GM20431 (cell line): ENCODE measurements around the gene BCDIN3D.
"Not testable (repeated sequence)": the region's sequence is repeated elsewhere in the genome, so short reads cannot be mapped to it uniquely, and the experiment has no call there.

Experiments used
- in situ Hi-C: fragments of 300-500 bp; cut with MseI, MboI; formaldehyde crosslinking; loops from one replicate; pipeline ENCODE4 v1.15.0; 2020; ENCODE audit warnings: low sequenced_read_pairs; ENCODE audit not compliant: unreplicated experiment

The BCDIN3D gene, protein sequence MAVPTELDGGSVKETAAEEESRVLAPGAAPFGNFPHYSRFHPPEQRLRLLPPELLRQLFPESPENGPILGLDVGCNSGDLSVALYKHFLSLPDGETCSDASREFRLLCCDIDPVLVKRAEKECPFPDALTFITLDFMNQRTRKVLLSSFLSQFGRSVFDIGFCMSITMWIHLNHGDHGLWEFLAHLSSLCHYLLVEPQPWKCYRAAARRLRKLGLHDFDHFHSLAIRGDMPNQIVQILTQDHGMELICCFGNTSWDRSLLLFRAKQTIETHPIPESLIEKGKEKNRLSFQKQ

DNA sequence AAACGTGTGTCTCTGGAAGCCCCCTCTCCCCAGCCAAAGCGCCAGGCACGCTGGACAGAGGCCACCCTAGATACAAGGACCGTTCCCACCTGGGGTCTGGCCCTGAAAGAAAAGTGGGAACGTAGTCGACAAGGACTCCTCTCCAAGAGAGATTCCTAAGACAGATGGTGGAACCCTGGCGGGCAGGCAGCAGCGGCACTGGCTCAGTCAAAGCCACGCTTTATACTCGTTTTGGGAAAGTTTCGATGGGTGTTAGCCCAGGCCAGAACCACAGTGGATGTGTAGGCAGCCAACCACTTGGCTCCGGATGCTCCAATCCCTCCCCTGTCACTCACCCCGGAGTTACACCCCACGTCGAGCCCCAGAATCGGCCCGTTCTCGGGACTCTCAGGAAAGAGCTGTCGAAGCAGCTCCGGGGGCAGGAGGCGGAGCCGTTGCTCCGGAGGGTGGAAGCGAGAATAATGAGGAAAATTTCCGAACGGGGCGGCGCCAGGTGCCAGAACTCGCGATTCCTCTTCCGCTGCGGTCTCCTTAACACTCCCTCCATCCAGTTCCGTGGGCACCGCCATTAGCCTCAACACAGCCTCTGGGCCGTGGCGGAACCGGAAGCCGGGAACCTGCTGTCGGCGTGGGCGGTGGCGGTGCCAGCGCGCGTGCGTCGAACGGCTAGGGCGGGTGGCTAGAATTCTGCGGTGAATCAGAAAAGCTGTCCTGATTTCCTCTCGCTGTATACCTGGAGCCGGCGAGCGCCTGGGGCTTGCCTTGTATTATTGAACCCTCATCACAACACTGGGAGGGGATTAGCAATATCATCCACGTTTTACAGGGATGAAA is at the start of gene BCDIN3D:
TSS of gene BCDIN3D (minus strand) at position 588 of the 834 bp plus-strand sequence. CDS start at position 569, 19 bp downstream.
- in situ Hi-C loops = no loop called here

DNA sequence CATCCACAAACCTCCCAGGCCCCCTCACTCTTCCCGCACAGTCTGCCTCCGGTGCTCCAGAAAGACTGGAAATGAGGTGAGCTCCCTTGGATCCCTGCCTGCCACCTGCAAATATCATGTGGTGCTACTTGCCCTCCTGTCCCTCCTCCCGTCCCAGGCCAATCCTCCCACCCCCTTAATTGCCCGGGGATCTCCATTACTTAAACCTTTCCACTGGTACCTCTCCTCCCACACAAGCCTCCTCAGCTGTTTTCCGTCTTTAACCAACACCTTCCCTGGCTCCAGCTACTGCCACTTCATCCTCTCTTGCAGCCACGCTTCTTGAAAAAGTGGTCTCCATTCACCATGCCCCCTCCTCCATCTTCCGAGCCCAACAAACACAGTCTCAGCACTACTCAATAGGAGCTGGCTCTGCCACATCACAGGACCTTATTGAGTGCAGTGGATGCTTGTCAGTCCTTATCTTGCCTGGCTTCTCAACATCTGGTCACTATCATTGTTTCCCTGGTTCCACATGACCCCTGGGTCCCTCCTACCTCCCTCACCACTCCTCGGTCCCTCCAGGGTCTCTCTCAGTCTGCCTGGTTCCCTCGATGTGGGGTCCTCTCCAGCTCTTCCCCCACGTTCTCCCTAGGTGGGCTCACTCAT is 49.3 kb upstream of the BCDIN3D start:
- in situ Hi-C loops = no loop called here

DNA sequence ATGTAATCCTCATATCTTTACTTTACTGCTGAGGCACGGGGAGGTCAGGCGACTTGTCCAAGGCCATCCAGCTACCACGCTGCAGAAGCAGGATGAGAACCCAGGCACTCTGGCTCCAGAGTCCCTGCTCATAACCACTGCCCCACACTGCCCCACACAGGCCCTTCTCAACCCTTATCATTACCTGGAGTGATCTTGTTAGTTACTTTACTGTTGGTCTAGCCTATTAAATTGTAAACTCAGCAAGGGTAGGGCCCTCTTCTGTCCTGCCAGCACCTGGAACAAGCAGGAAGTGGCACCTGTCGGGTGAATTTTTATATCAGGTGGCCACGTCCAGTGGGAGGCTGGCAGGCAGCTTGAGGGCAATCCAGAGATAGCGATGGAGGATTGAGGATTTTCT is 48.6 kb upstream of the BCDIN3D start:
- in situ Hi-C loops = no loop called here

DNA sequence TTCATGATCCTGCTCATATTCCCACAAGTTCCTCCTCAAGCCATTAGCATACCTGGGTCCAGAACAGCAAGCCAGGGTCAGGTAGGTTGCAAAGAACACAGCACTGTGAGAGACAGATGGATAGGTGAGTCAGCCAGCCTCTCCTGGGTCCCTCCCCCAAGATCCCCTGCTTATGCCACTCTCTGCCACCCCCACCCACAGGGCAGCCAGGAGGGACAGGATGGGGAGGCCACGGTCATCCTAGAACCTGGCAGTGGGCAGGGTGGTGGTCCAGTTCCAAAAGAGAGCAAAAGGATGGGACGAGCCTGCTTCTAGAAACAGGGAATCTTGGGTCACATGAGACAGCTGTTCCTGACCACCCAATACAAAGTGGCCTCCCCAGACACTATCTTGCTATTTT is 48.1 kb upstream of the BCDIN3D start:
- in situ Hi-C loops = no loop called here

DNA sequence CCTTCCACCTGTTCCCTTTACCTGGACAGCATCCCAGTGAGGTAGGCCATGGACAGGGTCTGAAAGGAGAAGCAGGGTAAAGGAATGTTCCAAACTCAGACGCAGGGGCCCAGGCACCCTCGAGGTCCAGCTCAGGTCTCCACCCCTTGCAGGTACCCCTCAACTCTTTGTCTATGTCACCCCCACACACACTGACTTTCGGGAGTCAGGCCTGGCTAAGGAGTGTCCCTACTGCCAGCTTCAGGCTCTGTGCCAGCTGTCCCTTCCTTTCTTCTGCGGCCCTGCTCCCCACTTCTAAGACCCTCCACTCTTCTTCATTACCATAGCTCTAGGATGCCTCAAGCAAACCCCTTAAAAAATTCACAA is 47.2 kb upstream of the BCDIN3D start:
- in situ Hi-C loops = no loop called here

DNA sequence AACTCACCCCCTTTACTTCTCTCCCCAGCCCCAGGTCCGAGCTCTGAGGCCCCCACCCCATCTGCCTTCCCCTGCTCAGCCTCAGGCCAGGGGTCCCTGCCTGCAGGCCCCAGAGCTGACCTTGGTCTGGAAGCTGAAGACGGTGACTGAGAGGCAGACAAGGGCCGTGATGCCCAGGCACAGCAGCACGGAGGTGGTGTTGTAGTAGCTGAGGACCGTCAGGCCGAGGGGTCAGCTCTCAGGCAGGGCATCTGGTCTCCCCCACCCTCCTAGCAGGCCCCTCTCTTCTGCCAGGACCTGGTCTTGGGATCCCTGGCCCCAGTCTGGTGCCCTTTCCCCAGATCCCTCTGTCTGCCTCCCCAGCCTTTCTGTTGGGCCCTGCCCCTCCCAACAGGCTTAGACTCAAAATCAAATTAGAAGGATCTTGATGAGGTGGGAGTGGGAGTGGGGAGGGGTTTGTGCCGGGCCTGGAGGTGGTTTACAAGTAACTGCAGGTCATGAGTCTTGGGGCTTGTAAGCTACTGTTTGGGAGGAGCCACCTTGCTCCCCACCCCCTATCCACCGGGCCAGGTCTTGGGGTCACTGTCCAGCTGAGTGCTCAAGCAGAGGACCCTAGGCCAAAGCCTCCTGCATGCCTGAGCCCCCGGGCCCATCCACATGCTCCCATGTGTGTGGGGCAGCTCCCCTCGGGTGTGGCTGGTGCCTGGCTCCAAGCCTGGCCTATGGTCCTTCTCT is 46.6 kb upstream of the BCDIN3D start:
- in situ Hi-C loops = no loop called here

DNA sequence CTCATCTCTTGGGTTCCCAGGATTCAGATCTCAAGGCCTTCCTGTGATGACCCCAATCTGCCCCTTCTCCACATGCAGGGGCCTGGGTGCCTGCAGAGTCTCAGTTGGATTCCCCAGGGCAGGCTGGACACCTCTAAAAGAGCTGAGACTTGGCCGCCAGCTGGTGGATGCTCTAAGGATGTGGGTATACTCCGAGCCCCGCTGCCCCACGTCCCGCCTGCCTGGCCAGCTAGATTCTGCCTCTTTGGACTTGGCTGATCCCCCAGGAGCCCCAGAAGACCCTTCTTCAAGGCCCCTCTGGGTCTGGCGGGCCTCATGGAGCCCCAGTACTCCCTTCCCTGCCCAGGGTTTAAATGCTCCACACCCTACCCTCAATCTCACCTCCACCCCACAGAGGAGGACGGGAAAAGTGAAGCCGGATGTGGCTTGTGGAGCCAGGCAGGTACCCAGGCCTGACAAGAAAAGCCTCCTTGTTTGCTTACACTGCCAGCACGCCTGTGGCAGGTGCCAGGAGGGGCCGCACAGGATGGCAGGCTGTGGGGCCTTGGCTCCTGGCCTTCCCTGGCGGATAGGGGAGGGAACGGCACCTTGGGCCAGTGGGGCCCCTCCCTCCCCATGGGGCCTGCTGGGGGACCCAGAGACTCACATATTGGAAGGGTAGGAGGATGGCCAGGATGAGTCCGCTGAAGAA is 45.7 kb upstream of the BCDIN3D start:
- in situ Hi-C loops = no loop called here

DNA sequence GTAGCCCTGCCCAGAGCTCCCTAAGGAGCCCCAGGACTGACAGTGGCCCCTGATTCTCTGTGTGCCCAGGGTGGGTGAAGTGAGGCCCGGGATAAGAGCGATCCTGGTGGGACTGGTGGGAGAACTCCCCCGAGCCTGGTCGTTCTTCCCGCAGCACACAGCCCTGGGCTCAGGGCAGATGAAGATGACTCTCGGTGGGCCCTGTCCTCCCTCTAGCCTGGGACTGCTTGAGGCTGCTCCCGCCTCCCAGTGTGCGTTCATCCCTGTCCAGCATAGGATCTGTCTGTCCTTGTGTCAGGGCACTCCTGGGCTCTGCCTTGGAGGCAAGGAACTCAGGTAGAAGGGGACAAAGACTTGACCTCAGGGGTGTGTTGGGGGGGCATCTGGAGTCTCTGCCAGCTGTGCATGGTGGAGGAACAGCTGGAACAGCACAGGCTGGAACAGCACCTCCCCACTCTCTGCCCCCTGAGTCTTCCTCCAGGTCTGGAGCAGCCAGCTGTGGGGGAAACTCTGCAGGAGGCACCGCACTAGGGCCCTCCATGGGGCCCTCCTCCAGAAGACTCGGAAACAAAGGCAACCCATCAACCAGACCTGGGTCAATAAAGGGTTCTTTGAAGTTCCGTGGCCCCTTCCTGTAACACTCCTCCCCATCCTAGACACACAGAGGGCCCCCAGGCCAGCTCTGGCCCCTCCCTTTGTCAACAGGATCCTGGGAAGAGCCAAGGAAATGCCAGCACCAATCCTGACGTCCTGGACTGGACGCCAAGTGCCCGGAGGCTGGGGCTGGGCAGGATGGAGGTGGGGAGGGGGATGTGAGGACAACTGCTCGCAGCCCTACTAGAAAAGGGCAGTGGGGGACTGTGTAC is 44.9 kb upstream of the BCDIN3D start:
- in situ Hi-C loops = no loop called here

DNA sequence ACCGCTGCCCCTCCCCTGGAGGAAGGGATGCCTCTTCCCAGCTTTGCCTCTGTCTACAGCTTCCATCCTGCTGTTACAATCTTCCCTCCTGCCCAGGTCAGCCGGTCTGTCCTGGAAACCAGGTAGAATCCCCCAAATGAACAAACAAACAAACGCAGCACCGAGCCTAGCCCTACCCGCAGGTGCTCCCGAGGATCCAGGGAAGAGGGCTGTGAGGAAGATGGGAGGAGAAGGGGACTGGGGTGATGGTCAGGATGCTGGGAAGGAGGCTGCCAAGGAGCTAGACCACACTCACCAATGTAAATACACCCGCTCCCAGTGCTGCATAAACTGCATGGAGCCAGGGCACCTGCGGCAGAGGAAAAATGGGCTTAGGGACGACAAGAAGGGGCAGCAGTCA is 44.2 kb upstream of the BCDIN3D start:
- in situ Hi-C loops = no loop called here

DNA sequence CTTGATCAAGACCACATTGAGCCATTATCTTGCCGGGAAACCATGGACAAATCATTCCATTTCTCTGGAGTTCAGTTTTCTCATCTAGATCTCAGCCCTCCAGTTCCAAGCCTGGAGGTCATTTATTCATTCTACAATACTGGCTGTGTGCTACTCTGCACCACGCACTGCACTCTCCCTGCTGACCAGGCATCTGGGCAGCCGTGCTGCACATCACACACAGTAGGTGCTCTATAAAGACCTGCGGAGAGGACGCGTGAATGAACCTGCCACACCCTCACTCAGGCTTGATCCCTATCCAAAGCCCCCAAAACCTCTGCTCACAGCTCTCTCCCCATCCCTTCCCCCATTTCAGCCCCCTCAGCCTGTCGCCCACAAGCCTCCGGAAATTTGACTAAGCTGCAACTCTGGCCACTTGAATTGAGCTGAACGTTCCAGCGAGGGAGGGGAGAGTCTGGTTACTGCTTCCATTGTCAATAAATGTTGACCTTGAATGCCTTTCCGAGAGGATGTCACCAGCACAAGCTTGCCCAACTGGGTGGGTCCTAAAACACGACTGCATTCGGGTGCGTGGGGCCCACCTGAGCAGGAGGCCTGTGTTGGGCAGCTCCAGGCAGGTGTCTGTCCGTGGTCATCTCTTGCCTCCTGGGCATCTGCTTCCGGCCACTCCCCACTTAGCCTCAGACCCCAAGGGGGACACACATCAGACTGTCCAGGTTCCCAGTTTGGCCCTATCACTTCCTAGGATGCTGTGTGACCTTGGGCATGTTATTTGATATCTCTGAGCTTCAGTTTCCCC is 43.0 kb upstream of the BCDIN3D start:
- in situ Hi-C loops = no loop called here

DNA sequence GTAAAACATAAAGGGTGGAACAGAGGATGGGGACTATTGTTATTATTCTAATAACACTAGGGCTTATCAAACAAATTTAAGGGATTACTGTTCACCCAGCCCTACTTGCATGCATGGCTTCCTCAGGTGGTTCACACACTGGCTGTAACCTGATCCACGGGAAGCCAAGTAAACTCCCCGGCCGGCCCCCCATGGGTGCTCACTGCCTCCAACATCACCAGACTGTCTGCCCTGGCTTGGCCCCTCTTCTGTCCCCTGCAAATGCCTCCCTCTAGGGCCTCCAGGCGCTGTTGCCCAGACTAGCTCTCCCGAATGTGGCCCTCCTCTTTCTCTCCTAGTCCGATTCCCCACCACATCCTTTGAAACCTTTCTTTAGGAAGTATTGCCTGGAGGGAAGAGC is 42.2 kb upstream of the BCDIN3D start:
- in situ Hi-C loops = no loop called here

DNA sequence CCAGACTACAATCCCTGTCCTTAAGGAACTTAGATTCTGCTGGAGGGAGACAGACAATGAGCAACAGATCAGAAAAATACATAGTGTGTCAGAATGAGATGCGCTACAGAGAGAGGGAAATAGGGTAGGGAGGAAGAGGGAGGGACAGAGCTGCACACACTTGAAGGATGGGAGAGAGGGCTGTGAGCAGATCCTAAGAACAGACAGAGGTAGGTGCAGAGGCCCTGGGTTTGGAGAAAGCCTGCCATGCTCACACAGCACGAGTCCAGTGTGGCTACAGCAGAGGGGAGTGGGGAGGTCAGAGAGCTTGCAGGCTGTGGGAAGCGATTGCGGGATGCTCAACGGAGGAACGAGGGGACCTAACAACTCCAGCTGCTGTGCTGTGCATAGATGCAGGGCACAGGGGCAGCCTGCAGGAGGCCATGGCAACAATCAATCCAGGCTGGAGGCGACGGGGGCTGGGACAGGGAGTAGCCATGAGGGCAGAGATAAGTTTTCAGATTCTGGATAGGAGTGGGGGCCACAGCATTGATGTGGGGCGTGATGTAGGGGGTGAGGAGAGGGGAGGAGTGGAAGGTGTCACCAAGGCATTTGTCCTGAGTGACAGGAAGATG is 40.1 kb upstream of the BCDIN3D start:
- in situ Hi-C loops = no loop called here

DNA sequence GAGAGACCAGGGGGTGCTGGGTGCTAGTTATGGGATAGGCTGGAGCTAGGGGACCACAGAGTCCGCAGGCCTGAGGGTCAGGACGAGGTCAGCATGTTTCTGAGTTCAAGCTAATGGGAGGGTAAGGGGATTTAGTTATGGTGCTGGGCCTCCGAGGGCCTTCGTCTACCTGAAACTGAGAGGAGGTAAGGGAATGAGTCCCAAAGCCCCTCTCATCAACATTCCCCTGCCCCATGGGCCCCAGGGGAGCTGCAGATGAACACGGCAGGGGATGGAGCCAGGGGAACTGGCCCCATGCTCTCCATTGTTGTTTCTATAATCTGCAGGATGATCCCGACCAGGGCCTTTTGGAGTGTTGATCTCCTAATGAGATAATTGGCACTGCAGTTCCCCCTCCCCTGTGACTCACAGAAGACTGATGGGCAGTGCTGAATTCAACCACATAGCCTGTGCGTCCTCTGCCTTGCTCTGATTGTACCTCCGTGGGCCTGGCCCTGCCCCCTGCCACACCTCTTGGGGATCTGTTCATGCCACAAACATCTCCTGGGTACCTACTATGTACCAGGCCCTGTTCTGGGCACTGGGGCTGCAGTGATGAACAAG is 39.4 kb upstream of the BCDIN3D start:
- in situ Hi-C loops = no loop called here

DNA sequence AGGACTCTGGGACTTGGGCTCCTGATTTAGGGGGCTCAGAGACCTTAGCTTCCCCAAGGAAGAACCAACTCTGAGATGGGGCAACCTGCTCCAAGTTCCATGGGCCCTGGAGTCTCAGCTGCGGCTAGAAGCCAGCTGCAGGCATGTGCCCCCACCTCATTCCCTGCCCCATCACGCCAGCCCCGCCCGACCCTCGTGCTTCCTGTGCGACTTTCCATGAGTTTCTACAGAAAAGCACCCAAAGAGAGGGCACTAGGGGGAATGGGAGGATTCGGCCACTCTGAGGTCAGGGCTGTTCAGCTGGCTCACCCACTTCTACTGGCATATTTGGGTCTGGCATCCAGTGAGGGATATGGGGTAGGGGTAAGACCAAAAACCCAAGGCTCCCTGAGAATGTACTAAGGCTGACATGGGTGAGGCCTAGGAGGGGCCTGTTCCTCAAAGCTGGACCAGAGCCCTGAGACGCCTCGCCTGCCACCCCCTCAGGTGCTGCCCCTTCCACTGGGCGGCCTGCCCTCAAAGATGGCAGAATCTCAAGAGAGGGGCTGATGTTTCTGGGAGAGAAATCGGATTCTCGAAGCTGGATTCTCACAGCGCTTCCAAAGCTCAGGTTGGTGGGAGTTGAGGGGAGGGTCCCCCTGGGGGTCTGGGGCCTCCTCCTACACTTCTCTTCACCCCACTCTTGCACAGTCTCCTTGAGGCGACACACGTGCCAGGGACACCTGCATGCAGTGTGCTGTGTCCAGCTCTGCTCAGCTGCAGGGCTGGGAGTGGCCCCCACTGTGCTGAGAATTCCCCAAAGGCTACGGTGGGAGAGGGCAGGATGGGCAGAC is 38.7 kb upstream of the BCDIN3D start:
- in situ Hi-C loops = no loop called here

DNA sequence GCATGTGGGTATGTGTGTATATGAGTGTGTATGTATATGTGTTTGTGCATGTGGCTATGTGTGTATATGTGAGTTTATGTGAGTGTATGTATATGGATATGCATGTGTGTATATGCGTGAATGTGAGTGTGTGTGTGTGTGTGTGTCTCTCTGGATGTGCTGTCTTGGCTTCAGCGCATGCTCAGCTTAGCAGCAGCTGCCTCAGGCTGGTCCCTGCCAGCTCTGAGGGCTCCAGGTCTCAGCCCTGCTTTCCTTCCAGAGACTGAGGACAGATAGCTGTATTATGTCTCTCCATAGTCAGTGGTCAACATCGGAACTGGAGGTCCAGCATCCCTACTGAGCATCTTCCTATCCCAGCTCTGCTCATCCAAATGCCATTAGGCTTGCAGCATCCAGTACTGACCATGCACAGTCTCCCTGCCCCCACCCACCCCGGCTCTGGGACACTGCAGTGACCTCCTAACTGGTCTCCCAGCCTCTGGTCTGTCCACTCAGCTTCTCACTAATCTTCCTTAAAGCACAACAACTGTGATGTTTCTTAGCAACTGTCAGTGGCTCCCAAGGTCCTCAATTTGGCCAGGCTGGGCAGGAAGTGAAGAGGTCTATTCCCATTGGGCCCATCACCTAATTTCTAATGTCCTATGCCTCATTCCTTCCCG is 38.0 kb upstream of the BCDIN3D start:
- in situ Hi-C loops = no loop called here

DNA sequence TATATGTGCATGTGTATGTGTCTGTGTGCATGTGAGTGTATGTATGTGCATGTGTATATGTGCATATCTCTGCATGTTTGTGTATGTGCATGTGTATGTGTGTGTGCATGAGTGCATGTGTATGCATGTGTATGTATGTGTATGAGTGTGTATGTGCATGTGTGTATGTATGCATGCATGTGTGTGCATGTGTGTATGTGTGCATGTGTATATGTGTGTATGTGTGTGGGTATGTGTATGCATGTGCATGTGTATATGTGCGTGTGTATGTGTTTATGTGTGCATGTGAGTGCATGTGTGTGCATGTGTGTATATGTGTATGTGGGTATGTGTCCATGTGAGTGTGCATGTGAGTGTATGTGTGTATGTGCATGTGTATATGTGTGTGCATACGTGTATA is 36.2 kb upstream of the BCDIN3D start:
- in situ Hi-C loops = not testable (repeated sequence)
